RWPE2 (cell line): ENCODE measurements around the gene BOC.

ENCODE experiments used
- ATAC-seq: fragments of 200-7000 bp; cut with Tn5 transposase; 3 replicates; pipeline ENCODE4 v1.9.1; 2021; ENCODE audit warnings: low read depth
- DNase-seq: peaks from one replicate; pipeline ENCODE4 v3.0.0-alpha.2; 2020; ENCODE audit warnings: low spot score
- H3K27ac ChIP-seq: fragments of 450-650 bp; 2 replicates; pipeline ENCODE4 v1.5.1; 2017; ENCODE audit warnings: mild to moderate bottlenecking; ENCODE audit not compliant: poor library complexity, severe bottlenecking
- H3K27me3 ChIP-seq: fragments of 250-450 bp; sonication (Bioruptor Pico); 2 replicates; pipeline ENCODE4 v1.5.1; 2021; ENCODE audit warnings: mild to moderate bottlenecking, moderate library complexity; ENCODE audit not compliant: insufficient read depth, poor library complexity, severe bottlenecking
- H3K36me3 ChIP-seq: fragments of 250-450 bp; sonication (Bioruptor Pico); 2 replicates; pipeline ENCODE4 v1.5.1; 2020; ENCODE audit warnings: low read depth, mild to moderate bottlenecking, moderate library complexity
- H3K4me1 ChIP-seq: fragments of 250-450 bp; sonication (Bioruptor Pico); 2 replicates; pipeline ENCODE4 v1.5.1; 2021; ENCODE audit warnings: mild to moderate bottlenecking, moderate library complexity; ENCODE audit not compliant: insufficient read depth, poor library complexity, severe bottlenecking
- H3K4me3 ChIP-seq: fragments of 250-450 bp; sonication (Bioruptor Pico); 2 replicates; pipeline ENCODE4 v1.5.1; 2021; ENCODE audit warnings: mild to moderate bottlenecking, moderate library complexity; ENCODE audit not compliant: severe bottlenecking
- H3K9me3 ChIP-seq: fragments of 250-450 bp; sonication (Bioruptor Pico); 2 replicates; pipeline ENCODE4 v1.5.1; 2021; ENCODE audit warnings: mild to moderate bottlenecking, moderate library complexity; ENCODE audit not compliant: severe bottlenecking
- TF ChIP-seq, protein P1 (sequence below): fragments of 450-650 bp; IDR thresholded peaks from one replicate; pipeline ENCODE4 v1.5.1; 2017; ENCODE audit warnings: mild to moderate bottlenecking, moderate library complexity; ENCODE audit not compliant: poor library complexity, severe bottlenecking

Gene BOC

GRCh38 chr3:113212844-113213375 is 1.6 kb downstream of the BOC start:
- no peaks in the 10 kb centered on the region for H3K36me3 ChIP-seq
- peak overlapping the region; percentile 53 for H3K4me3 ChIP-seq
- H3K27me3 ChIP-seq: peaks cover 2% of the 10 kb centered on the region
- H3K4me1 ChIP-seq: no peaks in the 10 kb centered on the region
- DNase-seq (no peak), ATAC-seq (no peak)
- TF ChIP-seq, protein P1, sequence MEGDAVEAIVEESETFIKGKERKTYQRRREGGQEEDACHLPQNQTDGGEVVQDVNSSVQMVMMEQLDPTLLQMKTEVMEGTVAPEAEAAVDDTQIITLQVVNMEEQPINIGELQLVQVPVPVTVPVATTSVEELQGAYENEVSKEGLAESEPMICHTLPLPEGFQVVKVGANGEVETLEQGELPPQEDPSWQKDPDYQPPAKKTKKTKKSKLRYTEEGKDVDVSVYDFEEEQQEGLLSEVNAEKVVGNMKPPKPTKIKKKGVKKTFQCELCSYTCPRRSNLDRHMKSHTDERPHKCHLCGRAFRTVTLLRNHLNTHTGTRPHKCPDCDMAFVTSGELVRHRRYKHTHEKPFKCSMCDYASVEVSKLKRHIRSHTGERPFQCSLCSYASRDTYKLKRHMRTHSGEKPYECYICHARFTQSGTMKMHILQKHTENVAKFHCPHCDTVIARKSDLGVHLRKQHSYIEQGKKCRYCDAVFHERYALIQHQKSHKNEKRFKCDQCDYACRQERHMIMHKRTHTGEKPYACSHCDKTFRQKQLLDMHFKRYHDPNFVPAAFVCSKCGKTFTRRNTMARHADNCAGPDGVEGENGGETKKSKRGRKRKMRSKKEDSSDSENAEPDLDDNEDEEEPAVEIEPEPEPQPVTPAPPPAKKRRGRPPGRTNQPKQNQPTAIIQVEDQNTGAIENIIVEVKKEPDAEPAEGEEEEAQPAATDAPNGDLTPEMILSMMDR: no peak
- no peak overlapping the region for H3K27ac ChIP-seq
- H3K9me3 ChIP-seq: no peaks in the 10 kb centered on the region

GRCh38 chr3:113213896-113214587 is 2.7 kb downstream of the BOC start:
- TF ChIP-seq, protein P1: no peak
- Histone ChIP-seq H3K36me3 (no peaks in the 10 kb centered on the region), H3K27me3 (peaks cover 2% of the 10 kb centered on the region), H3K4me3 (no peak overlapping the region), H3K9me3 (no peaks in the 10 kb centered on the region), H3K27ac (no peak overlapping the region), H3K4me1 (no peaks in the 10 kb centered on the region)
- DNase-seq (no peak), ATAC-seq (no peak)

- H3K27me3 ChIP-seq: peaks cover 2% of the 10 kb centered on the region
- TF ChIP-seq, protein P1: no peak
- H3K36me3 ChIP-seq: no peaks in the 10 kb centered on the region
- H3K4me1 ChIP-seq: no peaks in the 10 kb centered on the region
- H3K27ac ChIP-seq: no peak overlapping the region
- DNase-seq (no peak), ATAC-seq (no peak)
- H3K4me3 ChIP-seq: no peak overlapping the region
- H3K9me3 ChIP-seq: no peaks in the 10 kb centered on the region
These were observed 3.7 kb downstream of the BOC start for GRCh38 chr3:113214917-113215595.

GRCh38 chr3:113216393-113216792 is 5.0 kb downstream of the BOC start:
- no peak for DNase-seq
- no peak for ATAC-seq
- Histone ChIP-seq H3K27me3 (no peaks in the 10 kb centered on the region), H3K9me3 (no peaks in the 10 kb centered on the region), H3K36me3 (no peaks in the 10 kb centered on the region), H3K27ac (no peak overlapping the region), H3K4me3 (no peak overlapping the region), H3K4me1 (no peaks in the 10 kb centered on the region)
- TF ChIP-seq, protein P1: no peak
